ENCODE data around the gene EXOC7. TPM values are rescaled to one million over a fixed set of nuclear protein-coding genes. Genes with fewer than 3 reads are reported as not detected.

EXOC7 gene
- total RNA-seq, 1 experiment from 2014 or later: 160 TPM

GRCh38 chr17:76145231-76146052 is 41.9 kb upstream of the EXOC7 start:
- no peak overlapping the region for H3K4me2 ChIP-seq (ENCODE audit: insufficient read depth, insufficient read length, low read length)

More at GRCh38 chr17:76145231-76146052, 41.9 kb upstream of the EXOC7 start:
- no peak overlapping the region for H3K18ac ChIP-seq (ENCODE audit: insufficient read length, low read depth, low read length)
- no peaks in the 10 kb centered on the region for H3K79me2 ChIP-seq (ENCODE audit: insufficient read depth, low read length)
- H3K27ac ChIP-seq (ENCODE audit: insufficient read length, low read depth, low read length): no peak overlapping the region
- H3K23me2 ChIP-seq (ENCODE audit: insufficient read length, low read depth, low read length, poor library complexity, severe bottlenecking): peaks cover 12% of the 10 kb centered on the region
- no peak overlapping the region for H2BK5ac ChIP-seq (ENCODE audit: insufficient read length, low read length)
- WGBS (ENCODE audit: extremely low coverage, insufficient read length, low lambda C conversion rate): no CpG with 5 or more reads among the region's 25 CpGs
- Mint-ChIP-seq H3K4me1 (peaks cover 44 to 51% of the 10 kb centered on the region in 2 experiments), H3K9me3 (peaks cover 0 to 1% of the 10 kb centered on the region in 2 experiments; a peak in 2 of 5 replicates), H3K36me3 (ENCODE audit: insufficient read depth in 1 of 3, low read depth in 3 of 3) (no peaks in the 10 kb centered on the region), H3K4me3 (no peak overlapping the region), H3K27ac (no peak overlapping the region; a peak in 1 of 7 replicates), H3K27me3 (ENCODE audit: low read depth) (peaks cover 56% of the 10 kb centered on the region)
- H4K5ac ChIP-seq (ENCODE audit: insufficient read length, low read depth, low read length): no peak overlapping the region
- no peak overlapping the region for H3K4ac ChIP-seq (ENCODE audit: low read depth, low read length)
- H3K9me3 ChIP-seq (ENCODE audit: control insufficient read depth, low read depth, low read length): no peaks in the 10 kb centered on the region
- peaks cover 24% of the 10 kb centered on the region for H3K4me1 ChIP-seq (ENCODE audit: insufficient read depth, low read length)
- H2BK15ac ChIP-seq (ENCODE audit: low read depth, low read length): no peak overlapping the region
- TF ChIP-seq, protein P1, sequence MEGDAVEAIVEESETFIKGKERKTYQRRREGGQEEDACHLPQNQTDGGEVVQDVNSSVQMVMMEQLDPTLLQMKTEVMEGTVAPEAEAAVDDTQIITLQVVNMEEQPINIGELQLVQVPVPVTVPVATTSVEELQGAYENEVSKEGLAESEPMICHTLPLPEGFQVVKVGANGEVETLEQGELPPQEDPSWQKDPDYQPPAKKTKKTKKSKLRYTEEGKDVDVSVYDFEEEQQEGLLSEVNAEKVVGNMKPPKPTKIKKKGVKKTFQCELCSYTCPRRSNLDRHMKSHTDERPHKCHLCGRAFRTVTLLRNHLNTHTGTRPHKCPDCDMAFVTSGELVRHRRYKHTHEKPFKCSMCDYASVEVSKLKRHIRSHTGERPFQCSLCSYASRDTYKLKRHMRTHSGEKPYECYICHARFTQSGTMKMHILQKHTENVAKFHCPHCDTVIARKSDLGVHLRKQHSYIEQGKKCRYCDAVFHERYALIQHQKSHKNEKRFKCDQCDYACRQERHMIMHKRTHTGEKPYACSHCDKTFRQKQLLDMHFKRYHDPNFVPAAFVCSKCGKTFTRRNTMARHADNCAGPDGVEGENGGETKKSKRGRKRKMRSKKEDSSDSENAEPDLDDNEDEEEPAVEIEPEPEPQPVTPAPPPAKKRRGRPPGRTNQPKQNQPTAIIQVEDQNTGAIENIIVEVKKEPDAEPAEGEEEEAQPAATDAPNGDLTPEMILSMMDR (conservative IDR thresholded peaks at IDR 0.05): no peak
- no peak overlapping the region for H3K56ac ChIP-seq (ENCODE audit: insufficient read length, low read depth, low read length)
- no peak overlapping the region for H4K8ac ChIP-seq (replicated peaks; ENCODE audit: insufficient read length, low read depth, low read length)
- no peak overlapping the region; the same call in 1 of the 2 replicates for H3K14ac ChIP-seq (ENCODE audit: insufficient read depth, low read length)
- H3K79me1 ChIP-seq (ENCODE audit: insufficient read depth, low read depth, low read length, poor library complexity, severe bottlenecking): no peaks in the 10 kb centered on the region
- no peak overlapping the region for H4K91ac ChIP-seq (ENCODE audit: insufficient read length, low read depth, low read length)
- H2AK5ac ChIP-seq (ENCODE audit: insufficient read length, low read length): no peak overlapping the region
- H3T11ph ChIP-seq (ENCODE audit: low read length): no peak overlapping the region
- H4K20me1 ChIP-seq (ENCODE audit: control insufficient read depth, insufficient read depth, insufficient read length): no peaks in the 10 kb centered on the region
- no peak overlapping the region for H2BK12ac ChIP-seq (ENCODE audit: insufficient read length, low read depth, low read length)
- H3K27me3 ChIP-seq (ENCODE audit: insufficient read depth, low read length): peaks cover 8% of the 10 kb centered on the region; the same call in 1 of the 2 replicates
- no peak overlapping the region for H2AFZ ChIP-seq (ENCODE audit: low read length)
- DNase-seq: peak; percentile 69
- H2BK120ac ChIP-seq (ENCODE audit: low read depth, low read length, poor library complexity, severe bottlenecking): no peak overlapping the region
- no peak overlapping the region for H2BK20ac ChIP-seq (ENCODE audit: low read depth, low read length, poor library complexity, severe bottlenecking)
- no peak overlapping the region for H3K23ac ChIP-seq (ENCODE audit: insufficient read length, low read depth, low read length)
- no peak overlapping the region for H3K9ac ChIP-seq (ENCODE audit: extremely low read depth, insufficient read length, low read length)
